Activated CD4-positive, alpha-beta memory T cell treated with anti-CD3 and anti-CD28 coated beads, Interleukin-2, amount 10 ng/mL, durations not matched to agents 7 days and 5 days (primary cell): ENCODE results near the gene THAP11. TPM values are rescaled to one million over a fixed set of nuclear protein-coding genes. Genes with fewer than 3 reads are reported as not detected.
A peak's percentile ranks its signal among the peaks of the same experiment; 100 is the strongest.
"Not testable (repeated sequence)": the region's sequence is repeated elsewhere in the genome, so short reads cannot be mapped to it uniquely, and the experiment has no call there.

ENCODE experiments used
- CTCF ChIA-PET: fragments of 350-600 bp; sonication (Branson Sonifier 250); formaldehyde crosslinking; loops from one replicate; lab custom pipeline; 2021; ENCODE audit warnings: antibody characterized with exemption, inconsistent platforms; lab: Charles Lee
- POLR2A ChIA-PET: fragments of 350-600 bp; sonication (Branson Sonifier 250); formaldehyde crosslinking; loops from one replicate; lab custom pipeline; 2021; ENCODE audit warnings: antibody characterized with exemption; lab: Charles Lee
- DNase-seq: peaks from one replicate; pipeline ENCODE4 v3.0.0-alpha.2; 2020
- H3K27ac Mint-ChIP-seq: one replicate; pipeline ENCODE4 v1.8.0; 2021; ENCODE audit warnings: mild to moderate bottlenecking, mixed read lengths
- H3K27me3 Mint-ChIP-seq: one replicate; pipeline ENCODE4 v1.8.0; 2021; ENCODE audit warnings: mixed read lengths
- H3K36me3 Mint-ChIP-seq: one replicate; pipeline ENCODE4 v1.8.0; 2021; ENCODE audit warnings: low read depth, mixed read lengths
- H3K4me1 Mint-ChIP-seq: one replicate; pipeline ENCODE4 v1.8.0; 2021; ENCODE audit warnings: mixed read lengths
- H3K4me3 Mint-ChIP-seq: one replicate; pipeline ENCODE4 v1.8.0; 2021; ENCODE audit warnings: mild to moderate bottlenecking, mixed read lengths
- H3K9me3 Mint-ChIP-seq: one replicate; pipeline ENCODE4 v1.8.0; 2021; ENCODE audit warnings: mixed read lengths
- total RNA-seq, 2 experiments: library from RNA; stranded (reverse); gene quantifications; one replicate each; pipeline ENCODE4 v1.2.3, GENCODE V29; 2021

Gene THAP11
- total RNA-seq, 2 experiments from 2014 or later, result 40.6 to 42.3 TPM

DNA sequence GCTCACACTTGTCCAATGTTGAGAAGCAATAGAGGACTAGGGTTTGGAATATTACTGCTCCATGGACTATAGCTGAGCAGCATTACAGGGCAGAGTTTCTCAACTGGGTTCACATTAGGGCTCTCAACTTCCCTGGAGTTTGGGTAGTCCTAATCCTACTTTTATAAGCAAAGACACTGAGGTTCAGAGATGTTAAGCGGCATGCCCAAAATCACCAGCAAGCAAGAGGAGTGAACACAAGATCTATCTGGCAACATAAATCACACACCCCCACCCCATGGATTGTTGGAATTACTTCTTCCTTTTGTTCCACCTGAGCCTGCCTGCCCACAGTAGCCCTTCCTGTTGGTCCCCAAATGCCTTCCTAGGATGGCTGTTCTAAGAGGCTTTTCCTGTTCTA, 30.2 kb upstream of the THAP11 start:
- Mint-ChIP-seq H3K9me3 (no peaks in the 10 kb centered on the region), H3K27me3 (peaks cover 4% of the 10 kb centered on the region), H3K36me3 (no peaks in the 10 kb centered on the region), H3K27ac (no peak overlapping the region), H3K4me3 (no peak overlapping the region), H3K4me1 (peaks cover 12% of the 10 kb centered on the region)
- CTCF ChIA-PET, result interaction anchor here (2.0 kb wide), 1 partner anchor 11 kb away, joined by 6 read pairs; no protein-coding TSS in a partner anchor
- no peak for DNase-seq
- POLR2A ChIA-PET, result no interaction called here

DNA sequence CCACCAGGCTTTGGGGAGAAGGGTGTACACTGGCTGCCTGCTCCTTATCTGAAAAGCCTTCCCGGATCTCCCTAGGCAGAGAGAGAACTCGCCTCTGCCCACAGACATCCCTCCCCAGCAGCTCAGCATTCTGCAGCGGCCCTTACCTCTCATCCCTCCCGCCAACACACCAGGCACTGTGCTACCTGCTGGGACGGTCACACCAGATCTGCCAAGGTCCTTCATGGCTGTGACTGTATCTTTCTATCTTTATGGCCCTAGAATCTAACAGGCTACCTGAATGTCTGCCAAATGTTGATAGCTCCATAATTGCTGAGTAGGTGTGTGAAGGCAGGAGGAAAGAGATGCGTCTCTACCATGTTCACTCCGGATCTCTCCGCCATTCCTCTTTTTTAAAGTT, 27.6 kb upstream of the THAP11 start:
- CTCF ChIA-PET, result interaction anchor here (0.8 to 3.4 kb wide), 9 partner anchors 10 to 226 kb away, joined by 3 to 46 read pairs (median 6); no protein-coding TSS in a partner anchor
- Mint-ChIP-seq H3K9me3 (no peaks in the 10 kb centered on the region), H3K36me3 (no peaks in the 10 kb centered on the region), H3K4me3 (no peak overlapping the region), H3K27ac (no peak overlapping the region), H3K4me1 (peaks cover 6% of the 10 kb centered on the region), H3K27me3 (peaks cover 4% of the 10 kb centered on the region)
- no peak for DNase-seq
- POLR2A ChIA-PET, result no interaction called here

DNA sequence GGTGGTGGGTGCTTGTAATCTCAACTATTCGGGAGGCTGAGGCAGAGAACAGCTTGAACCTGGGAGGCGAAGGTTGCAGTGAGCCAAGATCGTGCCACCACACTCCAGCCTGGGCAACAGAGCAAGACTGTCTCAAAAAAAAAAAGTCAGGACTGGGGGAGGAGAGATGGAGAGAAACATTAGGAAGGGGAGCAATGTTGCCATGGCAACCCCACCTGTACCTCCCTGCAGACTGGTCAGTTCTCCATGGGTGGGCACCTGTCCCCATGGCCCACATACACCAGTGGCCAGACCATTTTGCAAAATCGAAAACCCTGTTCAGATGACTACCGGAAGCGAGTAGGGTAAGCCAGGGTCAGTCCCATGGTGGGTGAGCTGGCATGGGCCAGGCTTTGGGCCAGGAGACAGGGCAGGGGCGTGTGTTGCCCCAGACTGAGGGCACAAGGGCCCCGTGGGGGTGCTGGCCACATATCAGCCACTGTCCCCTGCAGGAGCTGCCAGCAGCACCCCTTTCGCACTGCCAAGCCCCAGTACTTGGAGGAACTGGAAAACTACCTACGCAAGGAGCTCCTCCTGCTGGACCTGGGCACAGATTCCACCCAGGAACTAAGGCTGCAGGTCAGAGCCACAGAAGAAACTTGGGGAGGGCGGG, 21.4 kb upstream of the THAP11 start:
- no peak for DNase-seq
- Mint-ChIP-seq H3K27ac (no peak overlapping the region), H3K4me3 (no peak overlapping the region), H3K4me1 (peaks cover 6% of the 10 kb centered on the region), H3K36me3 (no peaks in the 10 kb centered on the region), H3K9me3 (no peaks in the 10 kb centered on the region), H3K27me3 (no peaks in the 10 kb centered on the region)
- ChIA-PET POLR2A (no interaction called here), CTCF (interaction anchor here (0.7 to 2.0 kb wide), 2 partner anchors 13 to 35 kb away, joined by 3 to 13 read pairs; no protein-coding TSS in a partner anchor)

DNA sequence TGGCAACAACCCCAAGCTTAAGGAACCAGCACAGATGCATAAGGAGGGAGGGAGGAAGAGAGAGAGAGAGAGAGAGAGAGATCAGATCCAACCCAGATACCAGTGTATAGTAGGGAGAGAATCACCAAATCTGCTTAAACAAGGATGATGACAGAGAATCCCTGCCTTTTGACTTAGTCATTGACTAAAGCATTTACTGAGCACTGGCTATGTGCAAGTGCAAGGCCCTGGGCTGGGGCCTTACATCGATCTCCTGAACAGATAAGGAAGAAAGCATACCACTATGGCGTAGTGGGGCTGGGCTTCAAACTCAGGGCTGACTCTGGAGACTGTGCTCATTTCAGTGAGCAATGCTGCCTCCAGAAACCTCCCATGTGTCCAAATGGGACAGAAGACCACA, 19.6 kb upstream of the THAP11 start:
- Mint-ChIP-seq H3K4me3 (no peak overlapping the region), H3K27ac (no peak overlapping the region)
- POLR2A ChIA-PET, result no interaction called here

DNA sequence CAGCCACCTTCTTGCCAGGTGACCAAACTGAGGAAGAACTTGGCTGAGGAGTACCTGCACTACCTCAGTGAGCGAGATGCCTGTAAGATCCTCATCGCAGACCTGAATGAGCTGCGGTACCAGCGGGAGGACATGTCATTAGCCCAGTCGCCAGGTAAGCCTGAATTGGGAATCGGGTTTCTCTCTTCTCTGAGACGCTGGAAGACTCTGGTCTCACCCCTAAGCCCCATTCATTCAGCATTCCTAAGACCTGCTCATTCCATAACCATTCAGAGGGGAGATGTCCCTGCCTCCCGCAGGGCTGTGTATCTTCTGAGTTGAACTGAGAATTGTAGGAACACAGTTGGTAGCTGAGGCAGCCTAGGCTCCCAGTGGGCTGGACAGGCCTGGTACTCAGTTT, 17.0 kb upstream of the THAP11 start:
- DNase-seq, result no peak
- Mint-ChIP-seq H3K27ac (no peak overlapping the region), H3K4me1 (no peaks in the 10 kb centered on the region), H3K36me3 (peaks cover 4% of the 10 kb centered on the region), H3K4me3 (no peak overlapping the region), H3K9me3 (no peaks in the 10 kb centered on the region), H3K27me3 (no peaks in the 10 kb centered on the region)
- CTCF ChIA-PET, result interaction anchor here (1.9 to 3.6 kb wide), 2 partner anchors 9 to 10 kb away, joined by 5 to 17 read pairs; no protein-coding TSS in a partner anchor
- POLR2A ChIA-PET, result interaction anchor here (1.3 kb wide), 1 partner anchor 11 kb away, joined by 3 read pairs; no protein-coding TSS in a partner anchor

More for the DNA sequence above, 19.6 kb upstream of the THAP11 start:
- no peak for DNase-seq
- no peaks in the 10 kb centered on the region for H3K4me1 Mint-ChIP-seq
- no peaks in the 10 kb centered on the region for H3K27me3 Mint-ChIP-seq
- CTCF ChIA-PET, result no interaction called here
- no peaks in the 10 kb centered on the region for H3K36me3 Mint-ChIP-seq
- H3K9me3 Mint-ChIP-seq, result no peaks in the 10 kb centered on the region

DNA sequence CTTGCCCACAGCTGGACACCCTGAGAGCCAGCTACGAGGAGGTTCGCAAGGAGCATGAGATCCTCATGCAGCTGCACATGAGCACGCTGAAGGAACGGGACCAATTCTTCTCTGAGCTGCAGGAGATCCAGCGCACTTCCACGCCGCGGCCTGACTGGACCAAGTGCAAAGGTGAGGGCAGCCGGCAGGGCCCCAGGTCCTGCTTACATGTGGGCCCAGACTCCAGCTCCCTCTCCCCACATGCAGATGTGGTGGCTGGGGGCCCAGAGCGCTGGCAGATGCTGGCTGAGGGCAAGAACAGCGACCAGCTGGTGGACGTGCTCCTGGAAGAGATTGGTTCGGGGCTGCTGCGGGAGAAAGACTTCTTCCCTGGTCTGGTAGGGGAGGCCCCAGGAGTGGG, 16.2 kb upstream of the THAP11 start:
- DNase-seq, result no peak
- H3K27me3 Mint-ChIP-seq, result no peaks in the 10 kb centered on the region
- peaks cover 7% of the 10 kb centered on the region for H3K36me3 Mint-ChIP-seq
- ChIA-PET POLR2A (interaction anchor here (1.3 kb wide), 1 partner anchor 11 kb away, joined by 3 read pairs; no protein-coding TSS in a partner anchor), CTCF (interaction anchor here (3.6 kb wide), 1 partner anchor 9 kb away, joined by 17 read pairs; no protein-coding TSS in a partner anchor)
- H3K27ac Mint-ChIP-seq, result no peak overlapping the region
- H3K9me3 Mint-ChIP-seq, result no peaks in the 10 kb centered on the region
- H3K4me3 Mint-ChIP-seq, result no peak overlapping the region
- no peaks in the 10 kb centered on the region for H3K4me1 Mint-ChIP-seq

DNA sequence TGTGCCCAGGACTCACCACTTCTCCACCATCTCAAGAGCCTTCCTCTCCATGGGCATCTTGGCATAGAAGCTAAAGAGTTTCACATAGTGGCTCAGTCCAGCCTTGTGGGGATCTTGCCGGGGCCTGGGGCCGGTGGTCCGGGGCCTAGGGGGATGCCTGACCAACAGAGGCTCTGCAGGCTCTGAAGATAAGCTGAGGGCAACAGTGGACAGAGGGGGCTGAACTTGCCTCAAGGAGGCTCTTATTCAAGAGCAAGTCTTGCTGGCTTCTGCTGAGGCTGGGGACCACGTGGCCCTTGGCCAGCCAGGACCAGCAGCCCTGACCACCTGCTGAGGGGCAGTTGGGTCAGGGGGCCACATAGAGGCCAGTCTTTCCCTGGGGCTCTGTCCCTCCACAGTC, 13.5 kb upstream of the THAP11 start:
- H3K27me3 Mint-ChIP-seq, result no peaks in the 10 kb centered on the region
- peaks cover 16% of the 10 kb centered on the region for H3K4me1 Mint-ChIP-seq
- H3K36me3 Mint-ChIP-seq, result peaks cover 7% of the 10 kb centered on the region
- no peak for DNase-seq
- H3K27ac Mint-ChIP-seq, result no peak overlapping the region
- ChIA-PET CTCF (interaction anchor here (0.6 to 1.4 kb wide), 2 partner anchors 13 to 156 kb away, joined by 4 to 6 read pairs; no protein-coding TSS in a partner anchor), POLR2A (no interaction called here)
- H3K4me3 Mint-ChIP-seq, result no peak overlapping the region
- no peaks in the 10 kb centered on the region for H3K9me3 Mint-ChIP-seq

DNA sequence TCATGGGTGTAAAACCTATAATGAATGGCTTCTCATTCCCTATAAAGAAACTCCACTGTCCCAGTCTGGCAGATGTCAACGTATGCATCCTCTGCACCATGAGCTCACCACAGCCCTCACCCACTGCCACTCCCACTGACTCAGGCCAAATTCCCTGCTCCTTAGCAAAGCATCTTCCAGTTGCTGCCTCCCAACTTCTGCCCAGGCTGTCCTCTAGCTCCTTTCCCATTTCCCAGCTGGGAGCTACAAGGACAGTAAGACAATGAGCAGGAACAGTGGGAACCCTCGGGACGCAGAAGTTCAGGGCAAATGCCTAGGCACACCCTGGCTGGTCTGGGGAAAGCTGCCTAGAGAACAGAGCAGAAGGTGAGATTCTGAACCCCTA, 9.1 kb upstream of the THAP11 start:
- Mint-ChIP-seq H3K4me1 (peaks cover 22% of the 10 kb centered on the region), H3K4me3 (peak overlapping the region; percentile 84), H3K27me3 (no peaks in the 10 kb centered on the region), H3K36me3 (peaks cover 7% of the 10 kb centered on the region), H3K27ac (peak overlapping the region; percentile 16), H3K9me3 (no peaks in the 10 kb centered on the region)
- DNase-seq, result peak; percentile 21
- CTCF ChIA-PET, result interaction anchor here (0.6 to 2.5 kb wide), 9 partner anchors 8 to 312 kb away, joined by 3 to 22 read pairs (median 5); partner anchors contain the start of genes NUTF2, RANBP10 and TSNAXIP1
- POLR2A ChIA-PET, result interaction anchor here (1.0 to 3.2 kb wide), 12 partner anchors 8 to 352 kb away, joined by 3 to 43 read pairs (median 4); partner anchors contain the start of genes ATP6V0D1, EDC4, GFOD2 and NUTF2

DNA sequence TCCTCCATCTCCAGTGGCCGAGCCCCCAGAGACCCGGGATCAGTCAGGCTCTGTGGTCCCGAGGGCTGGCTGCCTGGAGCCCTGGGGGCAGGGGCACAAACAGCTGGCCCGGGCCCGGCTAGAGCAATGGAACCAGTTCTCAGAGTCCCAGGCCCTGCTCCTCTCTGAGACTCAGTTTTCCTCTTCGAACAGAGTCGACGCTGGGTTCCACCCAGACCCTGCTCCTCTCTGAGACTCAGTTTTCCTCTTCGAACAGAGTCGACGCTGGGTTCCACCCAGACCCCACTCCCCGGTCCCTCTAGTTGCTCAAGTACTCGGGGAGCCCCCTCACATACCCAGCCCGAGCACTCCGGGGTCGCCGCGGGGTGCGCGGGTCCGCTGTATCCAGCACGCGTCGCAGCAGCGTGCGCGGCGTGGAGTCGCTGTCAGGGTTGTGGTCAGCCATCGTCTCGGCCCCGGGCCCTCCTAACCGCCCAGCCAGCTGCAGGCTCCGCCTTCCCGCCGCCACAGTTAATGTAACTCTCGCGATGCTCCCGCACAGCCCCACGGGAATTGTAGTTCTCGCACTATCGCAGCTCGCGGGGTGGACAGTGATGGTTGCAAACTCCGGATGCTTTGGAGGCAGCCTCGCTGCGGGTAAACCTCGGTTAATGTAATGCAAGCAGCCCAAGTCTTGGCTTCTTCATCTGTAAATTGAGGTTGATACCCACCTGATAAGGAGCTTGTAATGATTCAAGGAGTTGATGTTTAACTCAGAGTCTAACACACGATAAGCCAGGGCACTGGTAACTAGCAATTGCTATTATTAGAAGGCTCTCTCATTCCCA, 8.5 kb upstream of the THAP11 start:
- H3K4me1 Mint-ChIP-seq, result peaks cover 22% of the 10 kb centered on the region
- CTCF ChIA-PET, result interaction anchor here (0.6 to 2.5 kb wide), 11 partner anchors 7 to 312 kb away, joined by 3 to 22 read pairs (median 4); partner anchors contain the start of genes NUTF2, RANBP10 and TSNAXIP1
- no peaks in the 10 kb centered on the region for H3K9me3 Mint-ChIP-seq
- DNase-seq, result peak; percentile 96
- peak overlapping the region; percentile 84 for H3K4me3 Mint-ChIP-seq
- no peaks in the 10 kb centered on the region for H3K27me3 Mint-ChIP-seq
- peaks cover 7% of the 10 kb centered on the region for H3K36me3 Mint-ChIP-seq
- POLR2A ChIA-PET, result interaction anchor here (0.8 to 3.2 kb wide), 16 partner anchors 8 to 412 kb away, joined by 3 to 43 read pairs (median 4); partner anchors contain the start of genes ATP6V0D1, CENPT, DUS2 and EDC4
- H3K27ac Mint-ChIP-seq, result peak overlapping the region; percentile 77

DNA sequence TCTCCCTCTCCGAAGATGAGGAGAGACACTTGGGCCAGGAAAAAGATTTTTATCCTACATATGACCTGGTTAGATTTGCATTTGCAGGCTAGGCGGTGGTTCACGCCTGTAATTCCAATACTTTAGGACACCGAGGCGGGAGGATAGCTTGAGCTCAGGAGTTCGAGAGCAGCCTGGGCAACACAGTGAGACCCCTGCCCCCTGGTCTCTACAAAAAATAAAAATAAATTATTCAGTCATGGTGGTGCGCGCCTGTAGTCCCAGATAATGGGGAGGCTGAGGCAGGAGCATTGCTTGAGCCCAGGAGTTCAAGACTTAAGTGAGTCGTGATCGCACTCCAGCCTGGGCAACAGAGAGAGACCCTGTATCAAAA, 7.9 kb upstream of the THAP11 start:
- H3K36me3 Mint-ChIP-seq, result peaks cover 7% of the 10 kb centered on the region
- no peak for DNase-seq
- no peaks in the 10 kb centered on the region for H3K9me3 Mint-ChIP-seq
- H3K4me1 Mint-ChIP-seq, result peaks cover 22% of the 10 kb centered on the region
- H3K4me3 Mint-ChIP-seq, result peak overlapping the region; percentile 84
- no peaks in the 10 kb centered on the region for H3K27me3 Mint-ChIP-seq
- CTCF ChIA-PET, result interaction anchor here (0.8 to 2.5 kb wide), 6 partner anchors 11 to 313 kb away, joined by 3 to 22 read pairs (median 10); partner anchors contain the start of gene NUTF2
- peak overlapping the region; percentile 77 for H3K27ac Mint-ChIP-seq
- POLR2A ChIA-PET, result interaction anchor here (0.8 to 3.2 kb wide), 13 partner anchors 10 to 411 kb away, joined by 3 to 43 read pairs (median 4); partner anchors contain the start of genes ATP6V0D1, CENPT, DUS2 and EDC4

DNA sequence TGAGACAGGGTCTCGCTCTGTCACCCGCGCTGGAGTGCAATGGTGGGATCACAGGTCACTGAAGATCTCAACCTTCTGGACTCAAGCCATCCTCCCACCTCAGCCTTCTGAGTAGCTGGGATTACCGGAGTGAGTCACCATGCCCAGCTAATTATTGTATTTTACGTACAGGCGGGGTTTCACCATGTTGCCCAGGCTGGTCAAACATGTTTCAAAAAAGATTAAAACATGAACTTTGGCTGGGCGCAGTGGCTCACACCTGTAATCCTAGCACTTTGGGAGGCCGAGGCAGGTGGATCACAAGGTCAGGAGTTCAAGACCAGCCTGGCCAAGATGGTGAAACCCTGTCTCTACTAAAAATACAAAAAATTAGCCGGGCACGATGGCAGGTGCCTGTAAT, 4.9 kb upstream of the THAP11 start:
- peaks cover 24% of the 10 kb centered on the region for H3K4me1 Mint-ChIP-seq
- H3K9me3 Mint-ChIP-seq, H3K36me3 Mint-ChIP-seq, CTCF ChIA-PET, H3K4me3 Mint-ChIP-seq, H3K27ac Mint-ChIP-seq, DNase-seq, H3K27me3 Mint-ChIP-seq: not testable (repeated sequence)
- POLR2A ChIA-PET, result interaction anchor here (1.4 kb wide), 1 partner anchor 12 kb away, joined by 3 read pairs; no protein-coding TSS in a partner anchor

DNA sequence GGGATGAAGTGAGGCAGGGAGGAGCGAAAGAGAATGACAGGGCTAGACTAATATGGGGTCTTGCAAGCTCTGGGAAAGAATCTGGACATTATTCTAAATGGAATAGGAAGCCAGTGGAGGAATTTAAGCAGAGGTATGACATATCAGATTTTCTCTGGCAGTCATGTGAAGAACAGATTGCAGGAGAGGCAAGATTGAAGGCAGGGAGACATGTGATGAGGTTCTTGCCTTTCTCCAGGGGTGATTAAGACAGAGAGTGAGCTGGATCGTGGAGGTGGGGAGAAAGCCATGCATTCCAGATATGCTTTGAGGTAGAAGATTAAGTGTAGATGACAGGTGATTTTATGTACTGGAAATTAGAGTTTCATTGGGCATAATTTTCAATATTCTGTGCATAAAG, 4.3 kb upstream of the THAP11 start:
- Mint-ChIP-seq H3K27me3 (no peaks in the 10 kb centered on the region), H3K4me3 (no peak overlapping the region), H3K36me3 (peaks cover 3% of the 10 kb centered on the region), H3K9me3 (no peaks in the 10 kb centered on the region), H3K4me1 (peaks cover 18% of the 10 kb centered on the region), H3K27ac (no peak overlapping the region)
- CTCF ChIA-PET, result no interaction called here
- POLR2A ChIA-PET, result no interaction called here
- DNase-seq, result no peak
